NCI-H2107 (cell line): ENCODE data around the gene MED20.
A peak's percentile ranks its signal among the peaks of the same experiment; 100 is the strongest.
"Not testable (repeated sequence)": the region's sequence is repeated elsewhere in the genome, so short reads cannot be mapped to it uniquely, and the experiment has no call there.

Experiments
- DNase-seq: peaks from one replicate; lab custom pipeline; 2025; lab: John Stamatoyannopoulos, UW

MED20 gene

GRCh38 chr6:41920921-41921711 is at the start of gene MED20, which contains the start of gene BYSL:
Gene MED20 (minus strand): TSS chr6:41921139. CDS start chr6:41921018, 121 bp downstream.
Gene BYSL (plus strand): TSS chr6:41921499. CDS start chr6:41921563, 64 bp downstream.
- peak; percentile 74 for DNase-seq

- DNase-seq = no peak
Measured at GRCh38 chr6:41970436-41970846, 49.5 kb upstream of the MED20 start.

GRCh38 chr6:41967312-41968287 is 46.7 kb upstream of the MED20 start:
- DNase-seq = no peak

- DNase-seq = no peak
Measured at GRCh38 chr6:41966961-41967311, 46.0 kb upstream of the MED20 start.

GRCh38 chr6:41966214-41966920 is 45.4 kb upstream of the MED20 start:
- no peak for DNase-seq

- no peak for DNase-seq
Measured at GRCh38 chr6:41965429-41966213, 44.7 kb upstream of the MED20 start.

GRCh38 chr6:41964201-41964887 is 43.4 kb upstream of the MED20 start:
- DNase-seq = no peak

- DNase-seq = no peak
Measured at GRCh38 chr6:41963371-41963770, 42.4 kb upstream of the MED20 start.

- no peak for DNase-seq
Measured at GRCh38 chr6:41960028-41960427, 39.1 kb upstream of the MED20 start.

GRCh38 chr6:41958022-41958856 is 37.3 kb upstream of the MED20 start:
- no peak for DNase-seq

GRCh38 chr6:41957117-41957516 is 36.2 kb upstream of the MED20 start:
- no peak for DNase-seq

- DNase-seq = no peak
Measured at GRCh38 chr6:41955412-41955811, 34.5 kb upstream of the MED20 start.

- DNase-seq = no peak
Measured at GRCh38 chr6:41954668-41955067, 33.7 kb upstream of the MED20 start.

- DNase-seq = no peak
Measured at GRCh38 chr6:41947581-41948220, 26.8 kb upstream of the MED20 start.

- DNase-seq = no peak
Measured at GRCh38 chr6:41943456-41943855, 22.5 kb upstream of the MED20 start.

GRCh38 chr6:41942882-41943281 is 21.9 kb upstream of the MED20 start:
- DNase-seq = not testable (repeated sequence)

- DNase-seq = no peak
Measured at GRCh38 chr6:41942067-41942851, 21.3 kb upstream of the MED20 start.

GRCh38 chr6:41941280-41942066 is 20.5 kb upstream of the MED20 start, which contains the start of gene CCND3:
Gene CCND3 (minus strand): TSS chr6:41941808. CDS start chr6:41941649, 159 bp downstream.
- DNase-seq = peak; percentile 35
